GM21529 (cell line): ENCODE results near the gene SP8.
"Not testable (repeated sequence)": the region's sequence is repeated elsewhere in the genome, so short reads cannot be mapped to it uniquely, and the experiment has no call there.

Experiments
- ATAC-seq: cut with Tn5 transposase; IDR thresholded peaks from one replicate; pipeline ENCODE4 v1.9.1; 2021; ENCODE audit not compliant: unreplicated experiment

The SP8 gene

DNA sequence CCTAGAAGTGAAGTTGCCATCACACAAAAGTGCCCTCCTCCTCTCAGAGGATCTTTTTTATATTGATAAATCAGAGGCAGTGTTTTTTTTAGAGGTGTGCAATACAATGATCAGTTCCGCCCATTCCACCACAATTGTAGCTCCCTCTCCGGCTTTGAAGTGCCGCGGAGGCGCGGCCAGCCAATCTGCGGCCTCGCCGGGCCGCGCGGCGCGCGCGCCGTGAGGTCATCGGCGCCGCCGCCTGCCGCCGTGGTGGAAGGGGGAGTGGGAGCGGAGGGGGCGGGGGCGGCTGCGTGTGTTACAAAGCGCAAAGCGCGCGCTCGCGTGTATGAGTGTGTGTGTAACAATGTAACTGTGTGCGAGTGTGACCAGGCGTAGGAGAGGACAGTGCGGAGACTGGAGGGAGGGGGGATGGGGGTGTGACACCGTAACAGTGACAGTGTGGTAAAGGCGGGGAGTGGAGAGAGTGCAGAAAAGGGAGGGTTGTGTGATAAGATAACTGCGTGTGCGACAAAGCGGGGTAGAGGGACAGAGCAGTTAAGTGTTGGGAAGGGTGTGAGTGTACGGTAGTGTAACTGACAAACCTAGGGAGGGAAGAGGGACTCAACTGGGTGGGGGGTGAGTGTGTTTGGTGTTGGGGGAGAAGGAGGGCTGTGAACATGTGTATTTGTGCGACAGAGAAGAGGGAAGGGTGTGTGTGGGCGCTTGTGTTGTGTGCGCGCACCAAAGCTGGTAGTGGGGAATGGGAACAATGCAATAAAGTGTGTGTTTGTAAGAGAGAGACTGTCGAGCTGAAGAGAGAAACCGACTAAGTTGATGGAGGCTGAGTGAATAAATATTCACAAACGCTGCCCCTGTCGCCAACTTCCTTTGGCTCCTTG lies at the start of gene SP8:
TSS of gene SP8 (minus strand) at position 108 of the 881 bp plus-strand sequence. CDS start at position 20, 88 bp downstream.
- no peak for ATAC-seq

DNA sequence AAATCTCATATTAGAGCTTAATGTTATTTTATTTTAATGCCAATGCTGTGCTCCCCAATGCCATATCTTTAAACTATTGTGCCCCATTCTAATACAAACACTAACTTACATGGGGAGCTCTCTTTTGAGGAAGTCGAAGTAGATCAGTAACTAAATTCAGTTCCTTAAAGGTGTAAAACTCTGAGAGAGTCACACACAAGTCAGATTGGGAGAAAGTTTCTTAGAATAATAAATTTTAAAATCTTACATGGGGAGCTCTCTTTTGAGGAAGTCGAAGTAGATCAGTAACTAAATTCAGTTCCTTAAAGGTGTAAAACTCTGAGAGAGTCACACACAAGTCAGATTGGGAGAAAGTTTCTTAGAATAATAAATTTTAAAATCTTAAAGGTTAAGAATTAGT lies 49.7 kb upstream of the SP8 start:
- ATAC-seq, result peak; percentile 65

DNA sequence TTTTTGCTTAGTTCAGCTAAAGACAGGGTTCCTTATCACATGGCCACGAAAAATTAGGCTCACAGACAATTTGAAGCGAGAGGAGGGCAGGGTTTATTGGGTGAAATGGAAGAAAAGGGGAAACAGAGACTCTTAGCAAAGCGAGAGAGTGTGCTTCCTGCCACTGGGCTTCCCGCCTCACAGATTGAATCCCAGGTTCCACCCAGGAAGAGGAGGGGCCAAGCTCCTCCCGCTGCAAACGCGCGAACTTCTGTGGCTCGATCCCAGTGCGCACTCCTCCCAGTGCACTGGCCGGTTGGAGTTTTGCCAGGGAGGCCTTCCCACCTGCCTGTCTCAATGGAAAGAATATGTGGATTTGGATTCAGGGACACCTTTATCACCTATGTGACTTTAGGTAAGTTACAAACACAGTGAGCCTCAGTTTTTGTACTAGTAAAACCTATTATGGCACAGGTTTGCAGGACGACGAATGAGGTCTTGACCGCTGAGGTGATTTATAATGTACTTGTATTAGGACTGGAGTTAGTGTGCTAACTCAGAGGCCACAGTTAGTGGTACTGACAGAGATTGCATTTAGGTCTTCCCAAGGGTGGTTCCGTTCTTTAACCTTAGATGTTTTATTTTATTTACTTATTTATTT lies 48.5 kb upstream of the SP8 start:
- no peak for ATAC-seq

DNA sequence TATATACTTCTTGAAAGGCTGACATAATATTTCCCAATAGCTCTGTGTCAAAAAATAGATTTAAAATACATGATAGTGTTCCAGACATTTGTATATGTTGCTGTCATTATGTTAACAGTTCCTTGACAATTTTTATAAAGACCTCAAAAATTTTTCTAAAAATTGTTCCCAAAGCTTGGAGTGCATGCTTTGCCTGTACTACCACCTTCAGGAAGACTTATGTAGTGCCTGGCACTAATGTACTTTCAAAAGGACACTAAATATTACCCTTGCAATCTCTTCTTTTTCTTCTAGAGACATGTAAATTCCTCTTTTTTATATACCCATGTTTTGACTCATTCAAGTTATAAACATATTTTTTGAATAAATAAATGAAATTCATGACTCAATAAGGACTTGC lies 48.0 kb upstream of the SP8 start:
- no peak for ATAC-seq

DNA sequence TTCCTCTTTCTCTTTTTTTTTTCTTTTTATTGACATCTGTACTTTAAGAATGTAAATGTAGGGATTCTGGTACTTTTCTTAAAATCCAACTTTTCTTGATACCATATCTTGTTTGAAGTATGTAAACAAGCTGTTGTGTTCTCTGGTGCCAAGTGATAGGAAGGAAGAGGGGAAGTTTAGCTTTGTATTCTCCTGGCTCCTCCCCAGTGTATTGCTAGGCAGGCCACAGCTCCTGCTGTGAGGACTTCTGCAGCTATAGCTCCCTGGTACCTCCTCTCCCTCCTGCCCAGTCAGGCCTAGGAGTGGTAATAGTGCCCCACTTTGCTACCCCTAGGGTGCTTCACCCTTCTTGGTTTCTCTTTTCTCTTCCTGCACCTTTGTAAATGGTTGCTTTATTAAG lies 45.3 kb upstream of the SP8 start:
- ATAC-seq, result no peak

DNA sequence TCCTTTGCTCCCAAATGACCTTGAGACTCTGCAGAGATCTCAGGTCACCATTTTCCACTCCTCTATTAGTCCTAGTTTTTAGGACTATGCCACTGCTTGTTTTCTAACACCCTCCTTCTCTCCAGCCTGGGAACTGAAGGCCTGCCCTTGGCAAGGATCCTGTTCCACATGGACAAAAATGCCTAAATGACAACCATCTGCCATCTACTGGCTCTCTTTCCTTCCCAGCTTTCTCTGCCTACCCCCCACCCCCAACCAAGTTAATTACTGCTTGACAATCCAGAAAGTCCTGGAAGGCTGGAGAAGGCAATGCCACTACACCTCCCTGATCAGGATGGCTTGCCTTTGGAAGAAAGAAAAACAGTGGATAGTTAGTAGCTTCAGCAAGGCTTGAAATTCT lies 44.8 kb upstream of the SP8 start:
- no peak for ATAC-seq

DNA sequence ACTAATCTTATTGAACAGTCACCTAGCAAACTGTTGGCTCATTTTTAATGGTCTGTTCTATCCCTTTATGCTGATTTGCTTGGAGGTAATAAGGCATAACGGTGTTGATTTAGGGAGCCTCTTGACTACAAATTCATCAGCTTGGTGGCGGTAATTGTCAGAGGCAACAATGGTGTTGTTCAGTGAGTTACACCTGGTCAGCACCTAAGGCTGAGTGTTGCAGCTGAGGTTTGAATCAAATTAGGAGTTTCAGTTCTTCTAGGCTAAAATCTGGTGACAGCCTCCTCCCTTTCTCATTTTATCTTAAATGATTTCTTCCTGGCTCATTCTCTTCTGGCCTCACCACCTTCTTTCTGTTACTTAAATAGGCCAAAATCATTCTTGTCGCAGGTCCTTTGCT lies 42.3 kb upstream of the SP8 start:
- ATAC-seq, result peak; percentile 47

DNA sequence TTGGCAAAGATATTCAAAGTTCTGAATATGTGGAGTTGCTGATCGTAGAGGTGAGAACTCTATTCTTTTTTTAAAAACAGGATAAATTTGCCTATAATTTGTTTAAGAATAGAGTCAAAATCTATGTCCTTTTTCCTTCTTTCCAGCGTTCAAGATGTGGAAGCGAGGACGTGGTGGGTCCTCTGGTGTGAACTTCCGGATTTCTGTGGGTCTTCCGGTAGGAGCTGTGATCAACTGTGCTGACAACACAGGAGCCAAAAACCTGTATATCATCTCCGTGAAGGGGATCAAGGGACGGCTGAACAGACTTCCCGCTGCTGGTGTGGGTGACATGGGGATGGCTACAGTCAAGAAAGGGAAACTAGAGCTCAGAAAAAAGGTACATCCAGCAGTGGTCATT lies 40.5 kb upstream of the SP8 start:
- ATAC-seq, result no peak

DNA sequence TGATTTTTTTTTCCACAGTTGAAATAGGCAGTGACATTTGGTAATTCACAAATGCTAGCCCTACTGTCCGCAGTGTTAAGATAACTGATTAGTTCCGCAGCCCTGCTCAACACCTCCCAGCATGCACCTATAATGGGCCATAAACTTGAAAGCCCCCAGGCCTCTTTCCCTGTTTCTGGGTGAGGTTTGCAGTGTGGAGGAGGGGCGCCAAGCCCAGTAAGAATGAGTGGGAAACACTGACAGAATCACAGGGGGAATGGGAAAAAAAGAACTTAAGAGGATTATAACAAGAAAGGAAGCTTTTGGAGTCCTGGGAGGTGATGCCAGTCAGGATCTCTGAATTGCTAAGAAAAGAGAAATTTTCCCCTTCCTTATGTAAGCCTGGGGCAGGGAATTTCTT lies 39.6 kb upstream of the SP8 start:
- ATAC-seq, result no peak

DNA sequence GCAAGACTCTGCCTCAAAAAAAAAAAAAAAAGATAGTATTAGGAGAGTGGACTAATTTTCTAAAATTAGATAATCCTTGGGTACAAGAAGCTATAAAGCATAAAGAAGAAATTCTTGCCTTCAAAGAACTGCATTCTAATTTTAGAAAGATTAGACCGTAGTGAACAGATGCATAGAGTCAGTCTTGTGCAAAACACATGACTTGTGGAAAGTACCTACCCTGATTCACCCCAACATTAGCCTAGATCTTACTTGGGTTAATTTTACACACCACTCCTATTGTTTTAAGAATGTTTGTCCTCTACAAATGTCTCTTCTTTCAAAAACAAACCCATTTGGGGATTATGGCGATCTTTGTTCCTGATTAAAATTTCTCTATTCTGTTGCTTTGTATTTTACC lies 38.9 kb upstream of the SP8 start:
- ATAC-seq, result no peak

DNA sequence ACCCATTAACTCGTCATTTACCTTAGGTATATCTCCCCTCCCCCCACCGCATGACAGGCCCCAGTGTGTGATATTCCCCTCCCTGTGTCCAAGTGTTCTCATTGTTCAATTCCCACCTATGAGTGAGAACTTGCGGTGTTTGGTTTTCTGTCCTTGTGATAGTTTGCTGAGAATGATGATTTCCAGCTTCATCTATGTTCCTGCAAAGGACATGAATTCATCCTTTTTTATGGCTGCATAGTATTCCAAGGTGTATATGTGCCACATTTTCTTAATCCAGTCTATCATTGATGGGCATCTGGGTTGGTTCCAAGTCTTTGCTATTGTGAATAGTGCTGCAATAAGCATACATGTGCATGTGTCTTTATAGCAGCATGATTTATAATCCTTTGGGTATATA lies 34.7 kb upstream of the SP8 start:
- not testable (repeated sequence) for ATAC-seq

DNA sequence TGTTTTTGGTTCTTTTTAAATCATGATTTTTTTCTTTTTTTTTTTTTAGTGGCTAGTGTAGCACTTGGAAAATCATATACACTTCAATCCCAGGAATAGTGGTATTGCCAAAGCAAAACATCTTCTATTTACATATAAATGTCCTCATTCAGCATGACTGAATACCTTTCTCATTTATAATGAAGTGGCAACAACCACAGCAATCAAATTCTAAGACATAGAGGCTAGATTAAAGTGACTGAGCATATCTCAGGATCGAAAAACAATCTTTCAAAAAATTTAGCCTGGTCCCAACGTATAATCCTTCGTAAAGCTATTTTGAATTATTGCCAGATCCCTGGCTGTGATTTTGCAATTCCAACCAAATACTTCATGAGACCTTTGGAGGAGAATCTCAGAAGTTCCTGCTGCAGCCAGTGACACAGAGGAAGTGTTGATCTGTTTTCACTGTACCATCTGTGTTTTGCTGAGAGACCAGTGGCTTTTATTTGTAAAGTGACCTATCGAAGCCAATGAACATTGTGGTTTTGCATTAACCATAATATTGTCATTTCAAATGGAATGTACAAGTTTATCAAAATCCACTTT lies 29.8 kb upstream of the SP8 start:
- ATAC-seq, result no peak

DNA sequence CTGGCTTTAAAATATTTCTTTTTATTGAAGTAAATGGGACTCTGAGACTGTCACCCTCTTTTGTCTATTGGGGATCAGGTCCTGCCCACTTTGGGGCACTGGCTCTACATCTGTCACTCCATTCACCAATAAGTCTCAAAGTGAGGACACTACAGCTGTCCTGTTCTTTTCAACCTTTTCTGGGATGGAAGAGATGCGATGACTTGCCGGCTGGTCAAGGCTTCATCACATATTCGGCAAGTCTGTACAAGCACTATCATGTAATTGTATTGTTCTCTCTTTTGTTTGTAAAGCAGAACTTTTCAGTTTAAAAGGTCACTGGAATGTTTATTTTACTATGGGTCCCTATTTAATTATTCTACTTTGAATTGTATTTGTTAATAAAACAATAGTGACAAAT lies 17.7 kb upstream of the SP8 start:
- ATAC-seq, result no peak

DNA sequence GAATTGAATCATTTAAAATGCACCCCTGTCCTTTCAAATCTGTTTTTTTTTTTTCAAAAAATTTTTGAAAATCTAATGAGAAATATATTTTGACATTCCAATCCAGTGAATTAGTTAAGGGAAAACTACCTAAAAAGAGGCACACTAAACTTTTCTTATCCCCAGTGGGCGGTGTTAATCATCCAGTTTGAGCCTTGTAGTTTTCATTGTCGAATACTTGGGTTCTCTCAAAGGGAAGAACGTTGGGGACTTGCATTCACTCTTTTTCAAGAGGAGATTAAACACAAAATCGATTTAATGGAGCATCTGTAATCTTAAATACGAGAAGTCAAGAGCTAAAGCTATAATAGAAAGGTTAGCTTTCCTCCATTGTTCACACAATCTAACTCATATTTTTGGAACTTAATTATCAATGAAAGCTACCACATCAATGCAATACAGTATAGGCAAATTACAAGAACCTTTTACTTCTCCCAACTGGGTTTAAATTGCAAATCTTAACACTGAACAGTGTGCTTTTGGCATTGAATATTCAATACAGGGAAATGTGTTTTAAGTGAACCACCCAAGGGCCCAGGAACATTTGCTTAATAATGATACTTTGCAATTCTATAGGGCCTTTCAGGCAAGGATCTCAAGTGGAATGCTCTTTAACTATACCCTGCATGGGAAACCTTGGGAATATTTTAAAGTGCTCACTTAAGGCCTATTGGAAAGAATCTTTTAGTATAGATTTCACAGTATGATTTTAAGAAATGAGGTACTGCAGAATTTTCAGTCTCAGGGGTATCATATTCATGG lies 13.1 kb upstream of the SP8 start:
- ATAC-seq, result no peak

DNA sequence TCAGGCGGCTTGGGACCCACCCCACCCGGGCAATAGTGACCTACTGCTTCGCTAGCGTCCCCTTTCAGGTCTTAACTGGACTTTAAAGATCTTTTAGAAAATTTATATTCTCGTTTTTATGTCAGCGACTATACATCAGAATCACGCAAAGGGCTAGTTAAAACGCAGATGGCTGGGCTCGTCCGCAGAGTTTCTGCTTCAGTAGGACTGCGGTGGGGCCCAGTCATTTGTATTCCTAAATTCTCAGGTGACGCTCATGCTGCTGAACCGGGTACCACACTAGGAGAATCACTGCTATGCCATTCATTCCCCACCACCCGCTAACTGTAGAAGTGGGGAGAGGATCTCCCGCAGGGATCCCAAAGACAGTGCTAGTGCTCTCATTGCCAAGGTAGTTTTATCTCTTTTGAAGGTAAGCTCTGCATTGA lies 12.0 kb upstream of the SP8 start:
- ATAC-seq, result no peak

DNA sequence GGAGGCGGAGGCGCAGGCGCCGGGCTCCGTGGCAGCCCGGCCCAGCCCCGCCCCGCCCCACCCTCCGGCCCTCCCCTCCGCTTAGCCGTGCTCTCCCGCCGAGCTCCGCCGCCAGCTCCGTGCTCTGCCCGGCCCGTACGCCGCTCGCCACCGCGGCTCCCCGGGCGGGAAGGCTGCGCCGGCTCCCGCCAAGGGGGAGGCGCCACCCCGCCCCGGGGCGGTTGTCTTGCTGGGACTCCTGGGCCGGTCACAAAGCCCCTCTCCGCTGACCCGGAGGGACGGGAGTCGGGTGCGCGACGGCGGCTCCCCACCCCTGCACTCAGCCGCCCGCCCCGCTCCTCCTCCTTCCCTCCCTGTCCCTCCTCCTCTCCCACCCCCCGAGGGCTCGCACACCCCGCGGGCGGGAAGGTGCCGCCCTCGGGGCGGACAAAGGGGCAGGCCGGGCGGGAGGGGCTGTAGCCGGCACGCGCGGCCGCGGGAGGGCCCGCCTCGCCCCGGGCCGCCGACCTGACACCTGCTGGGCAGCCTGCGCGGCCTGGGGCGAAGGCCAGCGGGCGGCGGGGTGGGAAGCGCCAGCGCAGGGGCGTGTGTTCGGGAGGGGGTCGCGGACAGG lies 11.5 kb upstream of the SP8 start:
- peak; percentile 84 for ATAC-seq

DNA sequence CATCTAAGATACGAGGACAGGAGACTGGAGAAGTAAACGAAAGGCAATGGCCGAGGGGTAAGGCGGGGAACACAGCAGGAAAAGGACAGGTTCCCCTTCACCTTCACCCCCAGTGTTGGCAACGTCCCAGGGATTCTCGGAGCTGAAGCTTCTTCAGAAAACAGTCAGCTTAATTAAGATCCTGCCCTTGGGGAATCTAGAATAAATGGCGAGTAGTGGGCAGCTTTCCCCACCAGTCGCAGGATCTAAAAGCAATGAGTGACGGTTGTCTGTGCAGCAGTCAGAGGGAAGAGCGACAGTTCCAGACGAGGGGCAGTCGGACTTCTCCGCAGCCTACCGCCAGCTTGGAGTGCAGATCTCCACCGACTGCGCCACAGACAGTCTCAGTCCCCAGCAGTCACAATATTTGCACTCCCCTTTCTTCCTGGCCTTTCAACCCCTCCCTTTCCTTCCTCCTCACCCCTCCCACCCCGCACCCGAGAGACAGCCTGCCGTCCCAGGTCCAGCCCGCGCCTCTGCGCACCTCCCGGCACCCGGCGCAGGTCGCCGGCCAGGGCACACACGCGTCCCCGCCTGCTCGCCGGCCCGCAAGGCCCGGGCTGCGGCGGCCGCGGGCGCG lies 10.9 kb upstream of the SP8 start:
- ATAC-seq, result peak; percentile 66

DNA sequence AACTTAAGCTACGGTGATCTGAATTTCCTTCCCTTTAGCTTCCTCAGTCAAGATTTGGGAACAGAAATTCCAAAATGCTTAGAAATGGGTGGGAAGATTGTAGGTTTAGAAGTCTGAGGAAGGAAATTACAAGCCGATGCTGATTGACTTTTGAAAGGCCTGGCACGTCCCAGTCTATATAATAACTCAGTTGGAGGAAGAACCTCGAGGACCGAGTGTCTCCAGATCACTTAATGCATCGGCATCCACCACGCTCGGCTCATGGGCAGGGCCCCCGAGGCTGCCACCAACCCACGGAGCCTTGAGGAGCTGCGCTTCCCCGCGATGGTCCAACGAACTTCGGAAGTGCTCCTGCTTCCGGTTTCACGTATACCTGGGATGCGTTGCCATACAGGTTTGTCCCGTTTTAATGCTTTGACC lies 10.4 kb upstream of the SP8 start:
- ATAC-seq, result no peak

DNA sequence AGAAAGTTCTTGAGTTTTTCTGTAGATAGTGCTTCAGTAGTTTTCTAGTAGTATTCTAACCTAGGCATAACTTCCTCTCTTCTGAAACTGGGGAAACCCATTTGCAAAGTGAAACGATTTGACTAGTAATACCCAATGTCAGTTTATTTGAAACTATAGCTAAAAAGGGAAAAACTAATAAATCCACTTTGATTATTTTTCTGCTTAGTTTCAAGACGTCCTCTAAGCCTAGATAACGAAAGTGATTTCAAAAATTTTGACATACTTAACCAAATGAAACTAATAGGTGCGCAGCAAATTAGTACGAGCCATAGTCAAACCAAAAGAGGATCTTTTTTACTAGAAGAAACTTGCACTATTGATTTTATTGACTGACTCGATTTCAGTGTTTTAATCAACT lies 9.8 kb upstream of the SP8 start:
- no peak for ATAC-seq

DNA sequence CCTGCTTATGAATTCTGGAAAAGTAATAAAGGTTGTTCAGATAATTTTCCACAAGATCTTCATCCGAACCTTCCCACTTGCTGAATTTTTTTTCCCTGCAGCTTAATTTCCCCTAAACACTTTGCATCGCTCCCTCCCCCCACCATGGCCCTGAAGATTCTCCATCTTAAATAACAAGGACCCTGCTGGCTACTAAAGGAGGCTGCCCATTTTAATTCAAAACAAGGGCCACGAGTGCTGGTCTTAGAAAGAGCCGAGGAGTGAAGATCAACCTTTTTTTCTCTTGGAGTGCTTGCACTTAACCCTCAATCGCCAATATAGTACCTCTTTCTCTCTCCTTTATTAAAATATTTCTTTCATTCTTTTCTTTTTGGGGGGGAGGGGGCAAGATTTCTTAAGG lies 9.2 kb upstream of the SP8 start:
- ATAC-seq, result no peak
